Gastrocnemius medialis (tissue), 4 donors: ENCODE measurements around the gene RALBP1. TPM values are rescaled to one million over a fixed set of nuclear protein-coding genes. Genes with fewer than 3 reads are reported as not detected.
"Not testable (repeated sequence)": the region's sequence is repeated elsewhere in the genome, so short reads cannot be mapped to it uniquely, and the experiment has no call there.

Experiments
- ATAC-seq, 2 donors: fragments of 150-250 bp; one replicate each; pipeline ENCODE4 v1.9.1; 2016
- DNase-seq, 2 donors: peaks; one replicate each; pipeline ENCODE4 v3.0.0-alpha.2; 2019
- H3K27ac ChIP-seq, 4 donors: fragments of 200-600 bp; sonication (generic); 1 replicate in 1 of 4; 2 replicates in 3 of 4; pipeline ENCODE4 v1.5.1; 2016 to 2018; ENCODE audit warnings: mild to moderate bottlenecking in 2 of 4, moderate library complexity in 1 of 4
- H3K27me3 ChIP-seq, 3 donors: fragments of 200-600 bp; sonication (generic) in 2 of 3; 1 replicate in 1 of 3; 2 replicates in 2 of 3; pipeline versions ENCODE4 v1.5.1 to v1.6.0; 2016 to 2019; ENCODE audit warnings: mild to moderate bottlenecking in 1 of 3, moderate library complexity in 1 of 3
- H3K36me3 ChIP-seq, 2 donors: fragments of 200-600 bp; sonication (generic) in 1 of 2; one replicate each; pipeline ENCODE4 v1.5.1; 2017 to 2018
- H3K4me1 ChIP-seq, 2 donors: fragments of 200-600 bp; sonication (generic) in 1 of 2; one replicate each; pipeline ENCODE4 v1.5.1; 2016 to 2017; ENCODE audit warnings: mild to moderate bottlenecking in 2 of 2
- H3K4me3 ChIP-seq, 4 donors: fragments of 200-600 bp; sonication (generic) in 3 of 4; 1 replicate in 1 of 4; 2 replicates in 3 of 4; pipeline ENCODE4 v1.5.1; 2016 to 2019; ENCODE audit warnings: mild to moderate bottlenecking in 2 of 4
- H3K9me3 ChIP-seq, 3 donors: fragments of 200-600 bp; sonication (generic) in 2 of 3; 1 replicate in 1 of 3; 2 replicates in 2 of 3; pipeline ENCODE4 v1.5.1; 2016 to 2019
- CTCF ChIP-seq, 5 experiments: fragments of 450-650 bp in 3 of 5; fragments of 200-600 bp in 2 of 5; sonication (generic) in 2 of 5; IDR thresholded peaks in 4 of 5; conservative IDR thresholded peaks in 1 of 5; 1 replicate in 4 of 5; 2 replicates in 1 of 5; pipeline ENCODE4 v1.5.1; 2016 to 2019; ENCODE audit warnings: antibody characterized with exemption in 5 of 5, mild to moderate bottlenecking in 3 of 5, moderate library complexity in 3 of 5
- POLR2A ChIP-seq, 2 donors: fragments of 450-650 bp; IDR thresholded peaks; one replicate each; pipeline ENCODE4 v1.6.1; 2017; ENCODE audit warnings: antibody characterized with exemption in 2 of 2, mild to moderate bottlenecking in 2 of 2, moderate library complexity in 2 of 2
- in situ Hi-C, 4 donors: fragments of 200-750 bp; cut with MboI; loops; one replicate each; pipeline versions ENCODE4 v1.15.0 to v1.8.0; 2017; ENCODE audit warnings: low sequenced_read_pairs in 4 of 4
- intact Hi-C: fragments of 100-400 bp; cut with DNase I; formaldehyde crosslinking; loops from one replicate; pipeline ENCODE4 v1.15.1; 2023; ENCODE audit warnings: low total_unique reads
- total RNA-seq, 4 donors: library from RNA; depleted of rRNA; stranded (reverse); fragments of >200 nt; gene quantifications; one replicate each; pipeline versions ENCODE4 v1.1.0 to v1.2.3, GENCODE V29; 2016

Gene RALBP1
- total RNA-seq, 4 donors from 2014 or later = 41.5 to 108 (median 78.1) TPM

- DNase-seq = no peak
- intact Hi-C loops = no loop called here
- TF ChIP-seq POLR2A (IDR thresholded peaks at IDR 0.05) (no peak), CTCF (IDR thresholded peaks at IDR 0.05 in 4 of 5, conservative IDR thresholded peaks at IDR 0.05 in 1 of 5) (no peak)
- in situ Hi-C loops = no loop called here
- Histone ChIP-seq H3K36me3 (no peaks in the 10 kb centered on the region), H3K9me3 (no peaks in the 10 kb centered on the region), H3K27me3 (peaks cover 0 to 6% (median 0%) of the 10 kb centered on the region in 3 donors), H3K4me1 (no peaks in the 10 kb centered on the region), H3K4me3 (no peak overlapping the region), H3K27ac (no peak overlapping the region)
- no peak for ATAC-seq
These were observed 30.8 kb upstream of the RALBP1 start for GRCh38 chr18:9444549-9444948.

DNA sequence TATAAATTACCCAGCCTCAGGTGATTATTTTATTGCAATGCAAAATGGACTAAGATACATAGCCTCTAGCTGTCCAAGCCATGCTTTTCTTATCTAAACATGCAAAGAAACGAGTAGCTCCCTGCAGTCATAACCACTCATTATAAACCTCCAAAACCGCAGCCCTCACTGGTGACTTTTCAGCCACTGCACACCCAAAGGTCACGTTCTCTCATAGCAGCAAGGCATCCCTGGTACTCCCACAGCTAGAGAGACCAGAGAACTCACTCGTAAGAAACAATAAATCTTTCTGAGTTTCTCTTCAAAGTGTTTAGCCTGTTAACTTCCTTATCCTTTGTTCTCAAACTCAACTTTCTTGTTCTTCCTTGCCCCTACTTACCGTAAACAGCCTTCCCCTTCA is 28.5 kb upstream of the RALBP1 start:
- intact Hi-C loops (no loop called here), in situ Hi-C loops (no loop called here)
- DNase-seq = no peak
- H3K4me1 ChIP-seq = no peaks in the 10 kb centered on the region
- TF ChIP-seq CTCF (IDR thresholded peaks at IDR 0.05 in 4 of 5, conservative IDR thresholded peaks at IDR 0.05 in 1 of 5) = no peak
- no peak for TF ChIP-seq POLR2A (IDR thresholded peaks at IDR 0.05)
- H3K27ac ChIP-seq = no peak overlapping the region
- no peaks in the 10 kb centered on the region for H3K36me3 ChIP-seq
- H3K9me3 ChIP-seq = no peaks in the 10 kb centered on the region
- no peak for ATAC-seq
- no peak overlapping the region for H3K4me3 ChIP-seq
- H3K27me3 ChIP-seq = peaks cover 0 to 6% (median 0%) of the 10 kb centered on the region in 3 donors

DNA sequence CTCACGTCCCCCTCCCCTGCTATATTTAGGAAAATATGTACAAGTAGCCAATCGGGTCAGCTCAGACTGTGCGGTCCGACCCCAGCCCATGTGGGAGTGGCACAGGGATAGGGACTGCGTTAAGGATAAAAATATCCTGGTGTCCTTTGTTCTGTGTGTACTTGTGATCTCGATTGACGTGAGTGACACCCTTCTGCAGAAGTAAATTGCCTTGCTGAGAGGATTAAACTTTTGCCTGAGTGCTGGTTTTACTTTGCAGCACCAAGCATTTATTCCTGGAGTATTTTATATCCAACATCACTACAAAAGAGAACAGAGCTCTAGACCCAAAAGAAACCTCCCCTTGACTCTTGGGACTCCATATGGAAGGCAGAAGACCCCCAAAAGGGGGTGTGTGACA is 28.0 kb upstream of the RALBP1 start:
- Histone ChIP-seq H3K27me3 (peaks cover 0 to 6% (median 0%) of the 10 kb centered on the region in 3 donors), H3K27ac (no peak overlapping the region), H3K4me1 (no peaks in the 10 kb centered on the region), H3K9me3 (no peaks in the 10 kb centered on the region), H3K4me3 (no peak overlapping the region), H3K36me3 (no peaks in the 10 kb centered on the region)
- DNase-seq (no peak), ATAC-seq (no peak)
- intact Hi-C loops (no loop called here), in situ Hi-C loops (no loop called here)
- TF ChIP-seq POLR2A (IDR thresholded peaks at IDR 0.05) (no peak), CTCF (IDR thresholded peaks at IDR 0.05 in 4 of 5, conservative IDR thresholded peaks at IDR 0.05 in 1 of 5) (no peak)

- in situ Hi-C loops (no loop called here), intact Hi-C loops (no loop called here)
- Histone ChIP-seq H3K4me3 (no peak overlapping the region), H3K36me3 (no peaks in the 10 kb centered on the region), H3K9me3 (no peaks in the 10 kb centered on the region), H3K4me1 (no peaks in the 10 kb centered on the region), H3K27ac (no peak overlapping the region), H3K27me3 (peaks cover 0 to 6% (median 0%) of the 10 kb centered on the region in 3 donors)
- no peak for ATAC-seq
- TF ChIP-seq CTCF (IDR thresholded peaks at IDR 0.05 in 4 of 5, conservative IDR thresholded peaks at IDR 0.05 in 1 of 5) = no peak
- no peak for TF ChIP-seq POLR2A (IDR thresholded peaks at IDR 0.05)
- DNase-seq = no peak
These were observed 25.5 kb upstream of the RALBP1 start for GRCh38 chr18:9449600-9450414.

GRCh38 chr18:9450920-9451319 is 24.4 kb upstream of the RALBP1 start:
- intact Hi-C loops, H3K4me1 ChIP-seq, H3K27me3 ChIP-seq, ATAC-seq, H3K27ac ChIP-seq, H3K4me3 ChIP-seq, H3K36me3 ChIP-seq, in situ Hi-C loops, DNase-seq, H3K9me3 ChIP-seq: not testable (repeated sequence)
